ENCODE results near the gene ANKRD12.
"Not testable (repeated sequence)": the region's sequence is repeated elsewhere in the genome, so short reads cannot be mapped to it uniquely, and the experiment has no call there.

The ANKRD12 gene

GRCh38 chr18:9239720-9240119 lies 103.1 kb downstream of the ANKRD12 start:
- no peak for DNase-seq

GRCh38 chr18:9240270-9240669 lies 103.7 kb downstream of the ANKRD12 start:
- no peak for DNase-seq

- DNase-seq = no peak
Measured at GRCh38 chr18:9243029-9243428, 106.4 kb downstream of the ANKRD12 start.

- DNase-seq = no peak
Measured at GRCh38 chr18:9244376-9244775, 107.8 kb downstream of the ANKRD12 start.

- DNase-seq = no peak
Measured at GRCh38 chr18:9248661-9249060, 112.1 kb downstream of the ANKRD12 start.

- no peak for DNase-seq
Measured at GRCh38 chr18:9249254-9249653, 112.7 kb downstream of the ANKRD12 start.

GRCh38 chr18:9259173-9259572 lies 122.6 kb downstream of the ANKRD12 start:
- DNase-seq = no peak

GRCh38 chr18:9260388-9261380 lies 124.1 kb downstream of the ANKRD12 start:
- no peak for DNase-seq

- DNase-seq = no peak
Measured at GRCh38 chr18:9263264-9263663, 126.7 kb downstream of the ANKRD12 start.

- not testable (repeated sequence) for DNase-seq
Measured at GRCh38 chr18:9264797-9265196, 128.2 kb downstream of the ANKRD12 start.

- no peak for DNase-seq
Measured at GRCh38 chr18:9273221-9273620, 136.6 kb downstream of the ANKRD12 start.

GRCh38 chr18:9275890-9276289 lies 139.3 kb downstream of the ANKRD12 start:
- no peak for DNase-seq

GRCh38 chr18:9278028-9278427 lies 141.4 kb downstream of the ANKRD12 start:
- no peak for DNase-seq

- no peak for DNase-seq
Measured at GRCh38 chr18:9280849-9281248, 144.3 kb downstream of the ANKRD12 start.

- DNase-seq = no peak
Measured at GRCh38 chr18:9281780-9282179, 145.2 kb downstream of the ANKRD12 start.

- DNase-seq = no peak
Measured at GRCh38 chr18:9283791-9284190, 147.2 kb downstream of the ANKRD12 start.

GRCh38 chr18:9285604-9286003 lies 149.0 kb downstream of the ANKRD12 start:
- no peak for DNase-seq

GRCh38 chr18:9287036-9287435 lies 150.5 kb downstream of the ANKRD12 start:
- DNase-seq = no peak

GRCh38 chr18:9289698-9290097 lies 153.1 kb downstream of the ANKRD12 start:
- no peak for DNase-seq

GRCh38 chr18:9290156-9290555 lies 153.6 kb downstream of the ANKRD12 start:
- DNase-seq = no peak

GRCh38 chr18:9292047-9292446 lies 155.5 kb downstream of the ANKRD12 start:
- no peak for DNase-seq

GRCh38 chr18:9293948-9294347 lies 157.4 kb downstream of the ANKRD12 start:
- DNase-seq = no peak

GRCh38 chr18:9296233-9297006 lies 159.8 kb downstream of the ANKRD12 start:
- DNase-seq = no peak

GRCh38 chr18:9297007-9297393 lies 160.4 kb downstream of the ANKRD12 start:
- no peak for DNase-seq

All from activated naive CD4-positive, alpha-beta T cell (primary cell).